HG02763 (cell line): ENCODE measurements around the gene SPTB.

Experiments used
- ATAC-seq: cut with Tn5 transposase; IDR thresholded peaks from one replicate; pipeline ENCODE4 v1.9.1; 2021; ENCODE audit warnings: mild to moderate bottlenecking, moderate library complexity; ENCODE audit not compliant: unreplicated experiment

SPTB gene

GRCh38 chr14:64792871-64793560 lies 86.7 kb downstream of the SPTB start:
- ATAC-seq: no peak

GRCh38 chr14:64792231-64792630 lies 87.5 kb downstream of the SPTB start:
- no peak for ATAC-seq

- no peak for ATAC-seq
Measured at GRCh38 chr14:64790478-64790877, 89.2 kb downstream of the SPTB start.

- ATAC-seq: no peak
Measured at GRCh38 chr14:64789696-64790095, 90.0 kb downstream of the SPTB start.

- no peak for ATAC-seq
Measured at GRCh38 chr14:64788706-64789105, 91.0 kb downstream of the SPTB start.

- ATAC-seq: no peak
Measured at GRCh38 chr14:64787619-64788018, 92.1 kb downstream of the SPTB start.

GRCh38 chr14:64786296-64787149 lies 93.2 kb downstream of the SPTB start:
- ATAC-seq: no peak

- no peak for ATAC-seq
Measured at GRCh38 chr14:64784006-64784405, 95.7 kb downstream of the SPTB start.

GRCh38 chr14:64782196-64782595 lies 97.5 kb downstream of the SPTB start:
- no peak for ATAC-seq

- no peak for ATAC-seq
Measured at GRCh38 chr14:64779472-64779871, 100.2 kb downstream of the SPTB start.

- no peak for ATAC-seq
Measured at GRCh38 chr14:64778104-64778754, 101.5 kb downstream of the SPTB start.

GRCh38 chr14:64777461-64777860 lies 102.2 kb downstream of the SPTB start:
- ATAC-seq: no peak

GRCh38 chr14:64775081-64775777 lies 104.5 kb downstream of the SPTB start:
- ATAC-seq: no peak

GRCh38 chr14:64774272-64774671 lies 105.4 kb downstream of the SPTB start:
- no peak for ATAC-seq

- no peak for ATAC-seq
Measured at GRCh38 chr14:64773577-64773976, 106.1 kb downstream of the SPTB start.

GRCh38 chr14:64773046-64773445 lies 106.7 kb downstream of the SPTB start:
- ATAC-seq: no peak

- ATAC-seq: no peak
Measured at GRCh38 chr14:64772397-64772950, 107.2 kb downstream of the SPTB start.

GRCh38 chr14:64771161-64771560 lies 108.5 kb downstream of the SPTB start:
- no peak for ATAC-seq

- no peak for ATAC-seq
Measured at GRCh38 chr14:64770751-64771150, 109.0 kb downstream of the SPTB start.

GRCh38 chr14:64769096-64770020 lies 110.3 kb downstream of the SPTB start:
- ATAC-seq: no peak
